Measurements from ENCODE around the gene RAPGEF1. TPM values are rescaled to one million over a fixed set of nuclear protein-coding genes. Genes with fewer than 3 reads are reported as not detected.

The RAPGEF1 gene
- total and polyA plus RNA-seq, 8 donors: 17.1 to 62.6 (median 44.8) TPM

DNA sequence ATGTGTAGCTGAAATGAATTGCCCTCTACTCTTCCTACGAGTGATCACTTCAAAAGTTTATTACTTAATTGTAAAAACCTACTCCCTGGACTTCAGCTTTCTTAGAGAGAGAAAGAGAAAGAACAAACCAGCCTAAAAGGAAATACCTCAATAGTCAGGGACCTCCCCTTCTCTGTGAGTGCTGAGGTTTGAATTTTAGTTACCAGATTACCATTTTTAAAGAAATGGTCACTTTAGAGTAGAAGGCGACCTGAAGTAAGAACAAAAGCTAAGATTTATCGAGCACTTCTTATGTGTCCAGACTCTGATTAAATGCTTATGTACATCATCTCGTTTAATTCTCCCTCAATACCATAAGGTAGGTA lies 11.3 kb downstream of the RAPGEF1 start:
- no peak for TF ChIP-seq CTCF (IDR thresholded peaks at IDR 0.05)
- FAIRE-seq (no peak), ATAC-seq (peak in 1 of 4 donors; percentile 10), DNase-seq (no peak)
- Histone ChIP-seq H3K27ac (peak overlapping the region in 2 of 4 donors; percentile 15 to 61), H3K4me3 (no peak overlapping the region), H3K27me3 (no peaks in the 10 kb centered on the region), H3K36me3 (no peaks in the 10 kb centered on the region), H3K4me1 (peaks cover 7 to 40% (median 15%) of the 10 kb centered on the region in 3 donors), H3K9me3 (no peaks in the 10 kb centered on the region)
- 77 to 84% methylated on average over 4 of the region's 4 CpGs for WGBS, 2 donors
- intact Hi-C loops (cut with DNase I): loop anchor here in 1 of 3 donors (10.0 kb wide), 1 partner anchor 114 kb away; no protein-coding TSS in a partner anchor

DNA sequence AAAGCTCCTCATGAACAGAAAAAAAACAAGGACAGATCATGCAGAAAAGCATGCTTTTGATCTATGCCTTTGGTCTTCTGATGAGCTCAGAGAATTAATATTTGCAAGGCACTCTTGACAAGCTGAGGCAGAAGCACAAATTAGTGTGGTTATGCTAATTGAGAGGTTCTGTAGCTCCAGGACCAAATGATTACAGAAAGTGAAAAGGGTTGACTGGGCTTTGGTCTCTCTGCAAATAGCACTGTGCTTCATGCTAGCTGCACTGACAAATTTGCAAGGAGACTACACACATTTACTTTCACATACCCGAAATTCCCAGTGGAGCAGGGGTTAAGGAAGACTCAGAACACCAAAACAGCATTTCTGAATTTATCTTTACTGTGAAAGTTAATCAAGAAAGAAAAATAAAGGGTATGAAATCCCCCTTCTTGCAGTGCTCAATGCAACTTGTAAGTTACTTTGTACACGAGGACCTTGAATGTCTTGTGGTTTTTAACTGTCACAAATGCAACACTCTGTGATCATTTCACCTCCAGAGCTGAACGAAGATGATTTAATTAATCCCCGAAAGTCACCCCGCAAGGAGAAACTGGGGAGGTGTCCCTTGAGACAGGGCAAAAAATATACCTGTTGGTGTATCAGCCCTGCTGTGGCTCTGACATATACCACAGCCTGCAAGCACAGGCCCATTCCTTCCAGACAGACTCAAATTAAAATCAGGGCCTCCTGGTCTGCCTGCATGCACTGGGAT lies 11.9 kb downstream of the RAPGEF1 start:
- H3K9me3 ChIP-seq: no peaks in the 10 kb centered on the region
- peaks cover 6 to 39% (median 12%) of the 10 kb centered on the region in 3 donors for H3K4me1 ChIP-seq
- H3K27ac ChIP-seq: peak overlapping the region in 2 of 4 donors; percentile 15 to 28
- intact Hi-C loops (cut with DNase I): loop anchor here in 1 of 3 donors (10.0 kb wide), 1 partner anchor 113 kb away; no protein-coding TSS in a partner anchor
- no peak for TF ChIP-seq CTCF (IDR thresholded peaks at IDR 0.05)
- H3K4me3 ChIP-seq: no peak overlapping the region
- FAIRE-seq (no peak), DNase-seq (no peak), ATAC-seq (no peak)
- WGBS, 2 donors: 72 to 76% methylated on average over 5 of the region's 5 CpGs
- H3K36me3 ChIP-seq: no peaks in the 10 kb centered on the region
- no peaks in the 10 kb centered on the region for H3K27me3 ChIP-seq

GRCh38 chr9:131727184-131727759 lies 12.6 kb downstream of the RAPGEF1 start:
- Histone ChIP-seq H3K4me3 (no peak overlapping the region), H3K27me3 (no peaks in the 10 kb centered on the region), H3K36me3 (no peaks in the 10 kb centered on the region), H3K27ac (peak overlapping the region in 2 of 4 donors; percentile 15 to 28), H3K4me1 (peaks cover 6 to 33% (median 12%) of the 10 kb centered on the region in 3 donors), H3K9me3 (no peaks in the 10 kb centered on the region)
- WGBS, 2 donors: 65 to 66% methylated on average over 7 of the region's 7 CpGs
- no peak for FAIRE-seq
- peak in 2 of 4 donors; percentile 31 to 34 for ATAC-seq
- no peak for DNase-seq
- intact Hi-C loops (cut with DNase I): loop anchor here in 1 of 3 donors (10.0 kb wide), 1 partner anchor 112 kb away; no protein-coding TSS in a partner anchor
- TF ChIP-seq CTCF (IDR thresholded peaks at IDR 0.05): no peak

DNA sequence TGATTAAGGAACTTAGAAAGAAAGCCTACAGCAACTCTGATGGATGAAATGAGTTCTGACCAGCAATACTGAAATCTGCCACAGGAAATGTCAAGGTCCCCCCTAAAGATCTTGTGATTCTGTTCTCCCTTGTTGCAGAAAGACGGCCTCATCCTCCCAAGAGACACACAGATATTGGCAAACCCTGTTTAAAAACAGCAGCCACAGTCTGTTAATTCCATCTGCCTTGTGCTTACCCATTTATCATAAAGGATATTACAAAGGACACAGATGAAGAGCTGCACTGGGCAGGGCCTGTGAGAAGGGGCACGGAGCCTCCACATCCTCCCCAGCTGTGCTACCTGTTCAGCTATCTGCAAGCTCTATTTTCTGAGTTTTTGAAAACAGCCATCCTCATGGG lies 15.2 kb downstream of the RAPGEF1 start:
- ATAC-seq: no peak
- intact Hi-C loops (cut with DNase I): loop anchor here in 1 of 3 donors (10.0 kb wide), 1 partner anchor 110 kb away; no protein-coding TSS in a partner anchor
- Histone ChIP-seq H3K27ac (no peak overlapping the region), H3K36me3 (no peaks in the 10 kb centered on the region), H3K9me3 (no peaks in the 10 kb centered on the region), H3K4me3 (no peak overlapping the region), H3K4me1 (peaks cover 6 to 35% (median 12%) of the 10 kb centered on the region in 3 donors), H3K27me3 (no peaks in the 10 kb centered on the region)
- 86 to 88% methylated on average over 2 of the region's 2 CpGs for WGBS, 2 donors
- no peak for DNase-seq
- TF ChIP-seq CTCF (IDR thresholded peaks at IDR 0.05): no peak
- no peak for FAIRE-seq
